Measurements from ENCODE around the gene ATXN1.

DNA sequence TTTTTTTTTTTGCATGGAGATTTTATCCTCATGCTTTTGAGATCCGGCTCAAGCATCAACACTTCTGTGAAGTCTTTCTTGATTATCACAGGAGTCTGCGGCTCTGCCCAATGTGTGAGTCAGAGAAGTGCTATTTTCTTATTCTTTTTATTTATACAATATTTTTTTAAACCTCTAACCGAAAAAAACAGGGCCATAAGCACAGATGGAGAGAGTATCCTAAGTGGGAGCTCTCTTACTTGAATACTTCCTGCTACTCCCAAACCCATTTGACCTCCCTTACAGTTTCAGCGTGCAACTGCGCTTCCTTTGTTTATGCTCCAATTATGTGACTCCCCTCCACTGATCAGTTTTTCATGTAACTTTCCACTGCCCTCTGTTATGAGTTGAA is 8.7 kb upstream of the ATXN1 start:
- TF ChIP-seq POLR2A (IDR thresholded peaks at IDR 0.05): no peak
- TF ChIP-seq, protein P1, sequence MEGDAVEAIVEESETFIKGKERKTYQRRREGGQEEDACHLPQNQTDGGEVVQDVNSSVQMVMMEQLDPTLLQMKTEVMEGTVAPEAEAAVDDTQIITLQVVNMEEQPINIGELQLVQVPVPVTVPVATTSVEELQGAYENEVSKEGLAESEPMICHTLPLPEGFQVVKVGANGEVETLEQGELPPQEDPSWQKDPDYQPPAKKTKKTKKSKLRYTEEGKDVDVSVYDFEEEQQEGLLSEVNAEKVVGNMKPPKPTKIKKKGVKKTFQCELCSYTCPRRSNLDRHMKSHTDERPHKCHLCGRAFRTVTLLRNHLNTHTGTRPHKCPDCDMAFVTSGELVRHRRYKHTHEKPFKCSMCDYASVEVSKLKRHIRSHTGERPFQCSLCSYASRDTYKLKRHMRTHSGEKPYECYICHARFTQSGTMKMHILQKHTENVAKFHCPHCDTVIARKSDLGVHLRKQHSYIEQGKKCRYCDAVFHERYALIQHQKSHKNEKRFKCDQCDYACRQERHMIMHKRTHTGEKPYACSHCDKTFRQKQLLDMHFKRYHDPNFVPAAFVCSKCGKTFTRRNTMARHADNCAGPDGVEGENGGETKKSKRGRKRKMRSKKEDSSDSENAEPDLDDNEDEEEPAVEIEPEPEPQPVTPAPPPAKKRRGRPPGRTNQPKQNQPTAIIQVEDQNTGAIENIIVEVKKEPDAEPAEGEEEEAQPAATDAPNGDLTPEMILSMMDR (IDR thresholded peaks at IDR 0.05): no peak

Data from testis (tissue), 2 donors.